GM11168 (cell line): ENCODE results near the gene SUPT7L.
"Not testable (repeated sequence)": the region's sequence is repeated elsewhere in the genome, so short reads cannot be mapped to it uniquely, and the experiment has no call there.

Source experiments
- in situ Hi-C: fragments of 300-500 bp; cut with MboI; formaldehyde crosslinking; loops from one replicate; pipeline ENCODE4 v1.12.0; 2022; ENCODE audit warnings: low sequenced_read_pairs; ENCODE audit not compliant: unreplicated experiment

The SUPT7L gene

GRCh38 chr2:27640722-27641245 lies 22.6 kb downstream of the SUPT7L start:
- in situ Hi-C loops: no loop called here

DNA sequence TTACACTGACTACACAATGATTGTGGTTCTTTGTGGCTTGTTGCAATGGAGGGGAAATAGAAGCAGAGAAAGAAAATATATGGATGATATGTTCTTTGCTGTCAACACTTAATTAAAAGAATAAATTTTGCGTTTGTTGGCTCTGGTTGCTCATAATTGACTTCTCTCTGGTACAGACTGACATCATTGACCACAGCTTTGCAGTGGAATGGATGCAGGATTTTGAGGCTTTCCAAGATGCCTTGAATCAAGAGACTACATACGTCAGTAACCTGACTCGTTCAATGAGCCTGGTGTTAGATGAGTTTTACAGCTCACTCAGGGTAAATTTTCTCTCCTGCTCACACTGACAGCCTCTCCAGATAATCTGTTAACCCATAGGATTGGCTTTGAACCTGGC lies 24.7 kb downstream of the SUPT7L start:
- in situ Hi-C loops: no loop called here

DNA sequence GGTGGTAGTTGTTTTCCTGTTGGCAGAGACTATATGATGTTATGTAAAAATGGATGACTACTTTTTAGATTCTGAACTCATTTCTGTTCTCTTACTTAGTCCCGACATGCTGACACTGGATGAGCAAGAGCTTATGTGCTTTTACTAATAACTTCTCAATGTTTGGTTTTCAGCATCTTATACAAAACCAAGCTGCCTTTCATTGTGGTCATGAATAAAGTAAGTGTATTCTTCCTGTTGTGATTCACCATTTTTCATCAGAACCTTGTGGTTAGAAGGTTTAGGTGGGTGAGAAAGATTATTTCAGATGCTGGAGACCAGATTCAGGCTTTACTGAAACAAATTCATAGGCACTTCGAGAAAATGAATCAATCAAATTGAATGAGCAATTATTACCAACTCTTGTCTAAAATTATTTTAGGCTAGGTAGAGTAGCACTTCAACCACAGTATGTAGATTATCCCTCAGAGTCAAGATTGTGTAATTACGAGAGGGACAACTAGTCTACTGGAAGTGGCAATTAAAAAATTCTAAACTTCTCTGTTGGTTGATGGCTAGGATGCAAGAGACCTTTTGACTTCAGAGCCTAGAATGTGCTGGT lies 25.3 kb downstream of the SUPT7L start:
- in situ Hi-C loops: no loop called here

GRCh38 chr2:27636766-27637165 lies 26.6 kb downstream of the SUPT7L start:
- in situ Hi-C loops: no loop called here

GRCh38 chr2:27634291-27634690 lies 29.1 kb downstream of the SUPT7L start:
- in situ Hi-C loops: no loop called here

GRCh38 chr2:27630257-27630656 lies 33.2 kb downstream of the SUPT7L start:
- in situ Hi-C loops: not testable (repeated sequence)

- in situ Hi-C loops: no loop called here
Observed at GRCh38 chr2:27628767-27629709, 34.4 kb downstream of the SUPT7L start, which contains the start of the genes CCDC121 and GPN1. TSS of gene CCDC121 (minus strand) at chr2:27629012. CDS start at chr2:27627799, 1,213 bp downstream. TSS of gene GPN1 (plus strand) at chr2:27629050. CDS start at chr2:27629059, 9 bp downstream.

- in situ Hi-C loops: no loop called here
Observed at GRCh38 chr2:27627963-27628766, 35.2 kb downstream of the SUPT7L start.

- in situ Hi-C loops: not testable (repeated sequence)
Observed at GRCh38 chr2:27626921-27627320, 36.5 kb downstream of the SUPT7L start.

DNA sequence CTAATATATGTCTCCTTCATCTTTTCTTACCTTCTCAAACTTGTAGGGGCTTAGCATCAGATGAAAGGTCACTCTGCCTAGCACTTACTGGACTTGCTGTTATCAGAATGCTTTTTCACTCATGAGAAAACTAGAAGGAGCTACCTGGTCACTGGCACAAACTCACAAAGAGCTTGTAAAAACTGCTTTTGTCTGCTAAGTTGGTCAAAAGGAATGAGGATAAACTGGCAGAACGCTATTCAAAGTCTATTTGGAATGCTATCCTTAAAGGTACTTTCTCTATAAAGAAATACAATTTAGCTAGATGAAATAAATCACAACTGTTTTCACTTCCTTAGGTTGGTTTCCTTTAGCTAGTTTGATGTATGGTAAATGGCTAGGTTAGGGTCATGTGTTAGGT lies 37.1 kb downstream of the SUPT7L start:
- in situ Hi-C loops: not testable (repeated sequence)

GRCh38 chr2:27624943-27625342 lies 38.5 kb downstream of the SUPT7L start:
- in situ Hi-C loops: no loop called here

- in situ Hi-C loops: no loop called here
Observed at GRCh38 chr2:27622921-27623384, 40.5 kb downstream of the SUPT7L start.

DNA sequence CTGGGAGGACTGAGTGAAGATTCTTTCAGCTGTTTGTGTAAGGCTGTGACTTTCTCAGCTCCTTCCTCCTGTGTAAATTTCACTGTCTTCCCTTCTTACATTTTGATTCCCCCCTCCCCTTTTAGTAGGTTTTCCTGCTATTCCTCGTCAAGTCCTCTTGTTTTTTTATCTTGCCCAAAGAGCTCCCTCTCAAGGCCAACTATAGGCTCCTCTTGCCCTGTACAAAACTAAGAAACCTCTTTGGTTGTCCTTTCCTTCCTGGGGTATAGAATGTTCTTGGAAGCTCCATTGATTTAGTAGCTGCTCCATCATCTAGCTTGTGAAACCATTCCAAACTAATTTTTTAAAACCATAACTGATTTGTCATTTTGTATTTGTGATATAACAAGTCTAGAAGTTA lies 41.9 kb downstream of the SUPT7L start:
- in situ Hi-C loops: no loop called here

- in situ Hi-C loops: no loop called here
Observed at GRCh38 chr2:27615316-27615715, 48.1 kb downstream of the SUPT7L start.

DNA sequence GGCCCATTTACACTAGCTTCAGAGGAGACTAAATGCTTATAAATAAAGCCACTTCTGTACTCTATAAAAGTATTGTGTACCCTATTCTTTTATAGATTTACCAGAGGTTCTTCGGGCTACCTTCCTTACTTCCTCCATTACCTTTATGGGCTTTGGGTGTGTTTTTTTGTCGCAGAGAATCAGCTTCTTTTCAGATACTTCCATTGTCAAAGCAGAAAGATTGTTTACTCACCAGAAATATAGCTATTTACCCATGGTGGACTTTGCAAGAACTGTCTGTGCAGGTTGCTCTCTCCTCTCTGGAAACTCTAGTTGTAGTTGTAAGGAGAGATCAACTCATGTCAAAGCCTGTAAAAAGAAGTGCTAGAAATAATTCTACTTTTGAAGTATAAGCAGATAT lies 49.4 kb downstream of the SUPT7L start:
- in situ Hi-C loops: no loop called here

DNA sequence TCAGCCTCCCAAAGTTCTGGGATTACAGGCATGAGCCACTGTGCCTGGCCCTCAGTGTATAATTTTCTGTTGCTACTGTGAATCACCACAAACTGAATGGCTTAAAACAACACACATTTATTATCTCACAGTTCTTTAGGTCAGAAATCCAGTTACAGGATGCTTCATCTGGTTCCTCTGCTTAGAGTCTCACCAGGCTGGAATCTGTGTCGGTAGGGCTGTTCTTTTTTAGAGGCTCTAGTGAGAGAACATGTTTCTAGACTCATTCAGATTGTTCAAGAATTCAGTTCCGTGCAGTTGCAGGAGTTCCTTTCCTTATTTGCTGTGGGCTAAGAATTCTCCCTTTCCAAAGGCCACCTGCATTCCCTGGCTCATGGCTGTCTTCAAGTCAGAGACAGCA lies 56.8 kb downstream of the SUPT7L start:
- in situ Hi-C loops: no loop called here
